Measurements from ENCODE around the gene IRF4. TPM values are rescaled to one million over a fixed set of nuclear protein-coding genes. Genes with fewer than 3 reads are reported as not detected.

The IRF4 gene
- total RNA-seq, 5 donors from 2014 or later (not counting 1 experiment from before 2014, with no cell fraction given), result 16.9 to 67.2 (median 28.4) TPM

- under 1% methylated on average over 40 of the region's 44 CpGs for WGBS (ENCODE audit: insufficient coverage)
- no peaks in the 10 kb centered on the region for H3K9me3 Mint-ChIP-seq
- peak overlapping the region; percentile 81 to 83 for H3K27ac Mint-ChIP-seq
- peaks cover 14% of the 10 kb centered on the region for H3K36me3 Mint-ChIP-seq
- ChIA-PET CTCF (interaction anchor here in 1 of 2 donors (0.6 to 0.9 kb wide), 2 partner anchors 159 to 165 kb away, joined by 3 to 5 read pairs; no protein-coding TSS in a partner anchor), POLR2A (interaction anchor here in 1 of 2 donors (0.6 kb wide), 1 partner anchor 98 kb away, joined by 3 read pairs; no protein-coding TSS in a partner anchor)
- peak overlapping the region; percentile 84 to 99 (median 90) for H3K4me3 Mint-ChIP-seq
- Histone ChIP-seq H3K9me3 (no peaks in the 10 kb centered on the region), H3K27ac (ENCODE audit: low read length) (no peak overlapping the region), H3K4me3 (ENCODE audit: control insufficient read depth in 1 of 2, extremely low read depth in 1 of 2, low read length in 1 of 2) (peak overlapping the region; percentile 58 to 90), H3K4me1 (ENCODE audit: control insufficient read depth in 1 of 2, extremely low read depth in 1 of 2, insufficient read depth in 2 of 2, low read length in 2 of 2) (peaks cover 21 to 49% of the 10 kb centered on the region in 2 experiments), H3K27me3 (replicated peaks in 1 of 2; ENCODE audit: control insufficient read depth in 2 of 2, extremely low read depth in 1 of 2, insufficient read depth in 2 of 2, low read length in 1 of 2) (peaks cover 2 to 39% of the 10 kb centered on the region in 2 experiments), H3K36me3 (ENCODE audit: control insufficient read depth in 2 of 2, extremely low read depth in 1 of 2, insufficient read depth in 1 of 2, low read length in 1 of 2) (peaks cover 0 to 11% of the 10 kb centered on the region in 2 donors)
- peaks cover 4 to 8% of the 10 kb centered on the region in 2 donors for H3K27me3 Mint-ChIP-seq
- DNase-seq (peak in 8 of 35 experiments; percentile 13 to 51 (median 28)), ATAC-seq (replicated peaks in 1 of 4) (peak; percentile 14 to 30 (median 20))
- H3K4me1 Mint-ChIP-seq, result peaks cover 28 to 36% (median 29%) of the 10 kb centered on the region in 3 donors
Observed at GRCh38 chr6:390914-391558, 516 bp upstream of the IRF4 start.

GRCh38 chr6:392441-393390 is 1.2 kb downstream of the IRF4 start:
- H3K9me3 Mint-ChIP-seq, result no peaks in the 10 kb centered on the region
- ATAC-seq (replicated peaks in 1 of 4), result peak; percentile 17 to 42 (median 30)
- peaks cover 4 to 8% of the 10 kb centered on the region in 2 donors for H3K27me3 Mint-ChIP-seq
- WGBS (ENCODE audit: insufficient coverage), result under 1% methylated on average over 104 of the region's 108 CpGs
- ChIA-PET CTCF (interaction anchor here in 1 of 2 donors (0.7 kb wide), 2 partner anchors 107 to 988 kb away, joined by 3 to 5 read pairs; no protein-coding TSS in a partner anchor), POLR2A (no interaction called here)
- DNase-seq, result peak in 13 of 35 experiments; percentile 21 to 48 (median 33)
- no peaks in the 10 kb centered on the region for H3K9me3 ChIP-seq
- peaks cover 0 to 23% of the 10 kb centered on the region in 2 donors for H3K36me3 ChIP-seq (ENCODE audit: control insufficient read depth in 2 of 2, extremely low read depth in 1 of 2, insufficient read depth in 1 of 2, low read length in 1 of 2)
- peaks cover 24% of the 10 kb centered on the region for H3K36me3 Mint-ChIP-seq
- H3K27me3 ChIP-seq (replicated peaks in 1 of 2; ENCODE audit: control insufficient read depth in 2 of 2, extremely low read depth in 1 of 2, insufficient read depth in 2 of 2, low read length in 1 of 2), result peaks cover 2 to 35% of the 10 kb centered on the region in 2 experiments
- H3K4me1 ChIP-seq (ENCODE audit: control insufficient read depth in 1 of 2, extremely low read depth in 1 of 2, insufficient read depth in 2 of 2, low read length in 2 of 2), result peaks cover 21 to 50% of the 10 kb centered on the region in 2 experiments
- H3K27ac Mint-ChIP-seq, result no peak overlapping the region
- no peak overlapping the region for H3K27ac ChIP-seq (ENCODE audit: low read length)
- H3K4me1 Mint-ChIP-seq, result peaks cover 34 to 45% (median 36%) of the 10 kb centered on the region in 3 donors
- peak overlapping the region; percentile 72 to 90 for H3K4me3 ChIP-seq (ENCODE audit: control insufficient read depth in 1 of 2, extremely low read depth in 1 of 2, low read length in 1 of 2)
- H3K4me3 Mint-ChIP-seq, result peak overlapping the region; percentile 89 to 99 (median 97)

GRCh38 chr6:393391-394221 is 2.1 kb downstream of the IRF4 start:
- peaks cover 0 to 26% of the 10 kb centered on the region in 2 donors for H3K36me3 ChIP-seq (ENCODE audit: control insufficient read depth in 2 of 2, extremely low read depth in 1 of 2, insufficient read depth in 1 of 2, low read length in 1 of 2)
- Mint-ChIP-seq H3K9me3 (no peaks in the 10 kb centered on the region), H3K27me3 (peaks cover 4 to 8% of the 10 kb centered on the region in 2 donors), H3K4me1 (peaks cover 34 to 53% (median 44%) of the 10 kb centered on the region in 3 donors), H3K36me3 (peaks cover 31% of the 10 kb centered on the region), H3K27ac (peak overlapping the region; percentile 58 to 74), H3K4me3 (peak overlapping the region; percentile 89 to 99 (median 97))
- 2% methylated on average over 66 of the region's 68 CpGs for WGBS (ENCODE audit: insufficient coverage)
- H3K4me1 ChIP-seq (ENCODE audit: control insufficient read depth in 1 of 2, extremely low read depth in 1 of 2, insufficient read depth in 2 of 2, low read length in 2 of 2), result peaks cover 23 to 53% of the 10 kb centered on the region in 2 experiments
- H3K27me3 ChIP-seq (replicated peaks in 1 of 2; ENCODE audit: control insufficient read depth in 2 of 2, extremely low read depth in 1 of 2, insufficient read depth in 2 of 2, low read length in 1 of 2), result peaks cover 2 to 35% of the 10 kb centered on the region in 2 experiments
- no peaks in the 10 kb centered on the region for H3K9me3 ChIP-seq
- peak in 3 of 4 experiments; percentile 9 to 14 (median 13) for ATAC-seq (replicated peaks in 1 of 4)
- no peak overlapping the region for H3K27ac ChIP-seq (ENCODE audit: low read length)
- ChIA-PET POLR2A (interaction anchor here in 1 of 2 donors (0.5 kb wide), 1 partner anchor 733 kb away, joined by 3 read pairs; no protein-coding TSS in a partner anchor), CTCF (interaction anchor here (0.7 to 0.8 kb wide), 2 partner anchors 11 to 987 kb away, joined by 3 to 4 read pairs; no protein-coding TSS in a partner anchor)
- peak in 2 of 35 experiments; percentile 23 to 26 for DNase-seq
- peak overlapping the region; percentile 72 to 90 for H3K4me3 ChIP-seq (ENCODE audit: control insufficient read depth in 1 of 2, extremely low read depth in 1 of 2, low read length in 1 of 2)

- H3K9me3 ChIP-seq, result no peaks in the 10 kb centered on the region
- H3K27me3 Mint-ChIP-seq, result peaks cover 4 to 5% of the 10 kb centered on the region in 2 donors
- peaks cover 31 to 57% (median 47%) of the 10 kb centered on the region in 3 donors for H3K4me1 Mint-ChIP-seq
- peaks cover 2 to 35% of the 10 kb centered on the region in 2 experiments for H3K27me3 ChIP-seq (replicated peaks in 1 of 2; ENCODE audit: control insufficient read depth in 2 of 2, extremely low read depth in 1 of 2, insufficient read depth in 2 of 2, low read length in 1 of 2)
- H3K36me3 Mint-ChIP-seq, result peaks cover 38% of the 10 kb centered on the region
- H3K9me3 Mint-ChIP-seq, result no peaks in the 10 kb centered on the region
- H3K36me3 ChIP-seq (ENCODE audit: control insufficient read depth in 2 of 2, extremely low read depth in 1 of 2, insufficient read depth in 1 of 2, low read length in 1 of 2), result peaks cover 0 to 31% of the 10 kb centered on the region in 2 donors
- H3K27ac Mint-ChIP-seq, result no peak overlapping the region
- H3K4me3 Mint-ChIP-seq, result peak overlapping the region in 2 of 3 donors; percentile 4 to 89
- H3K27ac ChIP-seq (ENCODE audit: low read length), result no peak overlapping the region
- ATAC-seq (replicated peaks in 1 of 4) (no peak), DNase-seq (no peak)
- H3K4me1 ChIP-seq (ENCODE audit: control insufficient read depth in 1 of 2, extremely low read depth in 1 of 2, insufficient read depth in 2 of 2, low read length in 2 of 2), result peaks cover 25 to 56% of the 10 kb centered on the region in 2 experiments
- ChIA-PET POLR2A (no interaction called here), CTCF (interaction anchor here in 1 of 2 donors (0.8 kb wide), 1 partner anchor 10 kb away, joined by 4 read pairs; no protein-coding TSS in a partner anchor)
- 87% methylated on average over 10 of the region's 13 CpGs for WGBS (ENCODE audit: insufficient coverage)
- H3K4me3 ChIP-seq (ENCODE audit: control insufficient read depth in 1 of 2, extremely low read depth in 1 of 2, low read length in 1 of 2), result no peak overlapping the region
Observed at GRCh38 chr6:394641-395289, 3.2 kb downstream of the IRF4 start.

GRCh38 chr6:395432-396125 is 4.0 kb downstream of the IRF4 start:
- H3K27ac ChIP-seq (ENCODE audit: low read length), result no peak overlapping the region
- H3K36me3 Mint-ChIP-seq, result peaks cover 38% of the 10 kb centered on the region
- H3K4me3 ChIP-seq (ENCODE audit: control insufficient read depth in 1 of 2, extremely low read depth in 1 of 2, low read length in 1 of 2), result no peak overlapping the region
- peaks cover 4 to 5% of the 10 kb centered on the region in 2 donors for H3K27me3 Mint-ChIP-seq
- peaks cover 17 to 55% of the 10 kb centered on the region in 2 experiments for H3K4me1 ChIP-seq (ENCODE audit: control insufficient read depth in 1 of 2, extremely low read depth in 1 of 2, insufficient read depth in 2 of 2, low read length in 2 of 2)
- H3K4me1 Mint-ChIP-seq, result peaks cover 27 to 56% (median 44%) of the 10 kb centered on the region in 3 donors
- H3K9me3 Mint-ChIP-seq, result no peaks in the 10 kb centered on the region
- DNase-seq (no peak), ATAC-seq (replicated peaks in 1 of 4) (no peak)
- CTCF ChIA-PET, result no interaction called here
- H3K36me3 ChIP-seq (ENCODE audit: control insufficient read depth in 2 of 2, extremely low read depth in 1 of 2, insufficient read depth in 1 of 2, low read length in 1 of 2), result peaks cover 0 to 31% of the 10 kb centered on the region in 2 donors
- H3K4me3 Mint-ChIP-seq, result no peak overlapping the region
- H3K27me3 ChIP-seq (replicated peaks in 1 of 2; ENCODE audit: control insufficient read depth in 2 of 2, extremely low read depth in 1 of 2, insufficient read depth in 2 of 2, low read length in 1 of 2), result peaks cover 0 to 32% of the 10 kb centered on the region in 2 experiments
- 88% methylated on average over 8 of the region's 10 CpGs for WGBS (ENCODE audit: insufficient coverage)
- H3K27ac Mint-ChIP-seq, result no peak overlapping the region
- H3K9me3 ChIP-seq, result no peaks in the 10 kb centered on the region
- POLR2A ChIA-PET, result no interaction called here

All from T-cell (primary cell).